ENCODE results near the gene SECISBP2.

DNA sequence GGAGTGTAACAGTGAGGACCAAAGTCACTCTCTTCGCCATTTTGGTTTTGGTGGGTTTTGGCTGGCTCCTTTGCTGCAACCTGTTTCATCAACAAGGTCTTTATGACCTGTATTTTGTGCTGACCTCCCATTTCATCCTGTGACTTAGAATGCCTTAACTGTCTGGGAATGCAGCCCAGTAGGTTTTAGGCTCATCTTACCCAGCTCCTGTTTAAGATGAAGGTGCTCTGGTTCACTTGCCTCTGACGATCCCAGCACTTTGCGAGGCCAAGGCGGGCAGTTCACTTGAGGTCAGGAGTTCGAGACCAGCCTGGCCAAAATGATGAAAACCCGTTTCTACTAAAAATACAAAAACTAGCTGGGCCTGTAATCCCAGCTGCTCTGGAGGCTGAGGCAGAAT is 9.1 kb upstream of the SECISBP2 start:
- TF ChIP-seq, protein P1, sequence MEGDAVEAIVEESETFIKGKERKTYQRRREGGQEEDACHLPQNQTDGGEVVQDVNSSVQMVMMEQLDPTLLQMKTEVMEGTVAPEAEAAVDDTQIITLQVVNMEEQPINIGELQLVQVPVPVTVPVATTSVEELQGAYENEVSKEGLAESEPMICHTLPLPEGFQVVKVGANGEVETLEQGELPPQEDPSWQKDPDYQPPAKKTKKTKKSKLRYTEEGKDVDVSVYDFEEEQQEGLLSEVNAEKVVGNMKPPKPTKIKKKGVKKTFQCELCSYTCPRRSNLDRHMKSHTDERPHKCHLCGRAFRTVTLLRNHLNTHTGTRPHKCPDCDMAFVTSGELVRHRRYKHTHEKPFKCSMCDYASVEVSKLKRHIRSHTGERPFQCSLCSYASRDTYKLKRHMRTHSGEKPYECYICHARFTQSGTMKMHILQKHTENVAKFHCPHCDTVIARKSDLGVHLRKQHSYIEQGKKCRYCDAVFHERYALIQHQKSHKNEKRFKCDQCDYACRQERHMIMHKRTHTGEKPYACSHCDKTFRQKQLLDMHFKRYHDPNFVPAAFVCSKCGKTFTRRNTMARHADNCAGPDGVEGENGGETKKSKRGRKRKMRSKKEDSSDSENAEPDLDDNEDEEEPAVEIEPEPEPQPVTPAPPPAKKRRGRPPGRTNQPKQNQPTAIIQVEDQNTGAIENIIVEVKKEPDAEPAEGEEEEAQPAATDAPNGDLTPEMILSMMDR (IDR thresholded peaks at IDR 0.05; ENCODE audit: low read length), result no peak
- TF ChIP-seq EZH2 (IDR thresholded peaks at IDR 0.05; ENCODE audit: borderline replicate concordance, low read length), result no peak
